Measurements from ENCODE around the gene FAM151B. TPM values are rescaled to one million over a fixed set of nuclear protein-coding genes. Genes with fewer than 3 reads are reported as not detected.

Gene FAM151B
- total and polyA plus RNA-seq, 7 donors, result 0.36 to 2.1 (median 0.96) TPM

DNA sequence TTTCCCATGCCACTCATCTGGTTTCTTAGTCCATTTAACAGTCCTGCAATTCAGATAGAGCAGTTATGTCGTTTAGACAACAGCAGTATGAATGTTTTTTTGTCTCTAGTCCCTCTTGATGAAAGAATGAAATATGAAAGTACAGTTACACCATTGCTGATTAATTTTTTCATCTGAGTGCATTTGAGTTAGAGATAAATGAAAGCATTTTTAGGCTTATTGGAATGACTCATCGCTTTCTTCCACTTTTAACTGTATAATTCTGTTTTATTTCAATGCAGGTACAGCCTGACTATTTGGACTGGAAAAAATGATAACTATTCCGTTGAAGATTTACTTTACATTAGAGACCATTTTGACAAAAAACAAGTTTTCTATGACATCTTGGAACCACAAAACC is 53.5 kb downstream of the FAM151B start:
- intact Hi-C loops (cut with DNase I), result no loop called here
- H3K4me3 ChIP-seq, result no peak overlapping the region
- no peaks in the 10 kb centered on the region for H3K9me3 ChIP-seq
- H3K4me1 ChIP-seq, result peaks cover 10% of the 10 kb centered on the region
- H3K36me3 ChIP-seq (ENCODE audit: insufficient read depth in 1 of 2, low read depth in 1 of 2), result no peaks in the 10 kb centered on the region
- H3K27ac ChIP-seq, result no peak overlapping the region
- TF ChIP-seq, protein P1, sequence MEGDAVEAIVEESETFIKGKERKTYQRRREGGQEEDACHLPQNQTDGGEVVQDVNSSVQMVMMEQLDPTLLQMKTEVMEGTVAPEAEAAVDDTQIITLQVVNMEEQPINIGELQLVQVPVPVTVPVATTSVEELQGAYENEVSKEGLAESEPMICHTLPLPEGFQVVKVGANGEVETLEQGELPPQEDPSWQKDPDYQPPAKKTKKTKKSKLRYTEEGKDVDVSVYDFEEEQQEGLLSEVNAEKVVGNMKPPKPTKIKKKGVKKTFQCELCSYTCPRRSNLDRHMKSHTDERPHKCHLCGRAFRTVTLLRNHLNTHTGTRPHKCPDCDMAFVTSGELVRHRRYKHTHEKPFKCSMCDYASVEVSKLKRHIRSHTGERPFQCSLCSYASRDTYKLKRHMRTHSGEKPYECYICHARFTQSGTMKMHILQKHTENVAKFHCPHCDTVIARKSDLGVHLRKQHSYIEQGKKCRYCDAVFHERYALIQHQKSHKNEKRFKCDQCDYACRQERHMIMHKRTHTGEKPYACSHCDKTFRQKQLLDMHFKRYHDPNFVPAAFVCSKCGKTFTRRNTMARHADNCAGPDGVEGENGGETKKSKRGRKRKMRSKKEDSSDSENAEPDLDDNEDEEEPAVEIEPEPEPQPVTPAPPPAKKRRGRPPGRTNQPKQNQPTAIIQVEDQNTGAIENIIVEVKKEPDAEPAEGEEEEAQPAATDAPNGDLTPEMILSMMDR (IDR thresholded peaks at IDR 0.05), result no peak
- no peaks in the 10 kb centered on the region for H3K27me3 ChIP-seq (ENCODE audit: insufficient read depth in 3 of 3, low read length in 2 of 3)
- ATAC-seq (no peak), DNase-seq (no peak)
- WGBS, 3 donors, result 70 to 81% (median 76%) methylated on average over 3 of the region's 3 CpGs

DNA sequence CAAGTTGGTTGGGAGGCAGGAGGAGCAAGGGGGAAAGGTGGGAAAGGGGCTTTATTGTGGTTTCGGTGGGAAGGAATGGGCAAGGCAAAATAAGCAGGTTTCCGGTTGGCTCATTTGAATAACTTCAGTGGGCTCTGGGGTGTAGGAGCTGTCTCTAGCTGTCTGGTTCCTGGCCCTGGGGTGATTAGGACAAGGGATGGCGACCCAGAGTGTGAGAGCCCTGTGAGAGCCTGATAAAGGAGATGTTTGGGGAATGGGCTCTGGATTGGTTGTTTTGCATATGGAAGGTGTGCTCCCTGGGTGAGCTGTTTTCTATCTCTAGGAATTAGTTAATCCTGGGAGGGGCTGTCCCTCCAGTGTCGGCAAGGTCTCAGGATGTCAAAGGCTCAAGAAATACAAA is 66.7 kb downstream of the FAM151B start:
- TF ChIP-seq, protein P1 (IDR thresholded peaks at IDR 0.05), result no peak
- 49 to 63% (median 60%) methylated on average over 4 of the region's 4 CpGs for WGBS, 3 donors
- Histone ChIP-seq H3K4me1 (no peaks in the 10 kb centered on the region), H3K36me3 (ENCODE audit: insufficient read depth in 1 of 2, low read depth in 1 of 2) (no peaks in the 10 kb centered on the region), H3K27ac (no peak overlapping the region), H3K27me3 (ENCODE audit: insufficient read depth in 3 of 3, low read length in 2 of 3) (peaks cover 2 to 4% (median 2%) of the 10 kb centered on the region in 3 donors), H3K9me3 (no peaks in the 10 kb centered on the region), H3K4me3 (no peak overlapping the region)
- intact Hi-C loops (cut with DNase I), result no loop called here
- ATAC-seq, result no peak
- DNase-seq, result no peak

DNA sequence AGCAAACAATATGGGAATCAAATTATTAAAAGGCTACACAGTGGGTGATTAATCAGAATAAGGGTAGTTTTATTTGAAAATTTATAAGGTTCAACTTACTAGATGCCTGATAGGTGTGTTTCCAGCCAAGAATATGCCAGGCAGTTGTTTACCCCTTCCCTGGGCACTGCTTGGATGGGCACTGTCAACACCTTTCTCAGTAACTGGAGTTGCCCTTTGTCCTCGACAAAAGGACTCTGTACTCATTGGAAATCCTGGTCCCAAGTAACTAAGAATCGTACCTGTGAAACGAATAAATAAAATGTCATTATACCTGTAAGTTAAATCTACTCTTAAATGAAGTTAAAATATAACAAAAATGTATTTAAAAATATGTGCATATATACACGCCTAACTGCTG is 67.2 kb downstream of the FAM151B start:
- no peak overlapping the region for H3K27ac ChIP-seq
- peaks cover 4 to 5% (median 4%) of the 10 kb centered on the region in 3 donors for H3K27me3 ChIP-seq (ENCODE audit: insufficient read depth in 3 of 3, low read length in 2 of 3)
- H3K4me3 ChIP-seq, result no peak overlapping the region
- H3K4me1 ChIP-seq, result no peaks in the 10 kb centered on the region
- H3K36me3 ChIP-seq (ENCODE audit: insufficient read depth in 1 of 2, low read depth in 1 of 2), result no peaks in the 10 kb centered on the region
- ATAC-seq, result no peak
- no peak for DNase-seq
- WGBS, 3 donors, result 77 to 86% (median 85%) methylated on average over 4 of the region's 4 CpGs
- H3K9me3 ChIP-seq, result no peaks in the 10 kb centered on the region
- TF ChIP-seq, protein P1 (IDR thresholded peaks at IDR 0.05), result no peak
- intact Hi-C loops (cut with DNase I), result no loop called here

DNA sequence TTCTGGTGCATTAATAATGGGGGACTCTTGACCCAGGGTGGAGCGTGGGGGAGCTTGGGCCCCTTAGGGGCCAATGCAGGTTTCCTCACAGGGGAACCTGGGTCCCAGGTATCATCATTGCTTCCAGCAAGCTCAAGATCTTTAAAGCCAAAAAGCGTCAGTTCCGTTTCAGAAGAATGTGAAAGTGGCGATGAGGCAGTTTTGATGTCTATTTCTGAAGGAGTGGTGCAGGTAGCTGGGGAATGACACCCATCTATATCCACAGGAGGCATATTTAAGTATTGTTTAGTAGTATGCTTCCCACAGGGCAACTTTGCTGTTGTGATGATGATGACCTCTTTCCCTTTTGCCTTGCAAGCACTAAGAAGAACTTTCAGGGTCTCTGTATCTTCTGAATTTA is 71.3 kb downstream of the FAM151B start:
- H3K27me3 ChIP-seq (ENCODE audit: insufficient read depth in 3 of 3, low read length in 2 of 3), result peaks cover 4 to 5% (median 4%) of the 10 kb centered on the region in 3 donors
- no peak overlapping the region for H3K4me3 ChIP-seq
- intact Hi-C loops (cut with DNase I), result no loop called here
- no peak overlapping the region for H3K27ac ChIP-seq
- no peak for DNase-seq
- H3K36me3 ChIP-seq (ENCODE audit: insufficient read depth in 1 of 2, low read depth in 1 of 2), result no peaks in the 10 kb centered on the region
- no peaks in the 10 kb centered on the region for H3K9me3 ChIP-seq
- TF ChIP-seq, protein P1 (IDR thresholded peaks at IDR 0.05), result no peak
- H3K4me1 ChIP-seq, result no peaks in the 10 kb centered on the region
- no peak for ATAC-seq
- WGBS, 3 donors, result 92 to 96% (median 93%) methylated on average over 4 of the region's 4 CpGs

DNA sequence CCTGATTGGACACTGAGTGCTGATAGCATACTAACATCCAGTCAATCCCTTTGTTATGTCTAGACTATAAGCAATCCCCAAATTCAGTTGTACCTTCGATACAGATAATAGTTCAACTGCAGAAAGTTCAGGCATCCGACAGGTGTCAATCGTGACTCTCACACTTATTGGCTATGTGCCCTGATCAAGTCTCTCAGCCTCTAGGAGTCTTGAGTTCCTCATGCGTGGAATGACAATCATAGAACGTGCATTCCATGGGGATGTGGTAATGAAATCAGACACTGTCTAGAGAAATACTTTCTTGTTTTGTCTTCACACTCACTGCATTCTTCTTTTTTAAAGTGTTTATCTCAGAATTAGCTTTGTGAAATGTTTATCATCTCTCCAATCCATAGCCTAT is 77.4 kb downstream of the FAM151B start:
- Histone ChIP-seq H3K27me3 (ENCODE audit: insufficient read depth in 3 of 3, low read length in 2 of 3) (peaks cover 0 to 23% (median 17%) of the 10 kb centered on the region in 3 donors), H3K36me3 (ENCODE audit: insufficient read depth in 1 of 2, low read depth in 1 of 2) (no peaks in the 10 kb centered on the region), H3K27ac (no peak overlapping the region), H3K9me3 (no peaks in the 10 kb centered on the region), H3K4me3 (no peak overlapping the region), H3K4me1 (peaks cover 6% of the 10 kb centered on the region)
- TF ChIP-seq, protein P1 (IDR thresholded peaks at IDR 0.05), result no peak
- WGBS, 3 donors, result 59 to 65% (median 61%) methylated on average over 5 of the region's 5 CpGs
- ATAC-seq, result no peak
- intact Hi-C loops (cut with DNase I), result no loop called here
- no peak for DNase-seq

All from psoas muscle (tissue), 8 donors.